Measurements from ENCODE around the gene DCP1A.
A peak's percentile ranks its signal among the peaks of the same experiment; 100 is the strongest.

- TF ChIP-seq CTCF (conservative IDR thresholded peaks at IDR 0.05; ENCODE audit: low read depth, low read length) (peak; percentile 64), EZH2 (IDR thresholded peaks at IDR 0.05; ENCODE audit: low read length, unreplicated experiment) (no peak), EZH2phosphoT487 (IDR thresholded peaks at IDR 0.05; ENCODE audit: borderline replicate concordance, low read length) (no peak)
Measured at GRCh38 chr3:53350652-53351051, 3.3 kb upstream of the DCP1A start.

Data from PC-3 (cell line).